NB4 (cell line): Measurements from ENCODE around the gene MDM4.

Experiments
- CTCF ChIP-seq: IDR thresholded peaks from one replicate; pipeline ENCODE4 v1.5.1; 2012; ENCODE audit warnings: low read depth, low read length
- MAX ChIP-seq: IDR thresholded peaks from 2 replicates; pipeline ENCODE4 v1.6.1; 2011; ENCODE audit warnings: low read depth, low read length
- MYC ChIP-seq: IDR thresholded peaks from 2 replicates; pipeline ENCODE4 v1.6.1; 2011; ENCODE audit warnings: low read depth, low read length
- POLR2A ChIP-seq: IDR thresholded peaks from 2 replicates; pipeline ENCODE4 v1.6.1; 2011; ENCODE audit warnings: mild to moderate bottlenecking; ENCODE audit not compliant: insufficient read length; ENCODE audit errors: extremely low read depth

GRCh38 chr1:204575221-204576190 lies 59.3 kb downstream of the MDM4 start:
- no peak for TF ChIP-seq CTCF
- no peak for TF ChIP-seq POLR2A
- no peak for TF ChIP-seq MYC
- no peak for TF ChIP-seq MAX
